ENCODE measurements around the gene JUN. TPM values are rescaled to one million over a fixed set of nuclear protein-coding genes. Genes with fewer than 3 reads are reported as not detected.

JUN gene
- total RNA-seq, 1 experiment from 2014 or later, result 2.1 TPM

DNA sequence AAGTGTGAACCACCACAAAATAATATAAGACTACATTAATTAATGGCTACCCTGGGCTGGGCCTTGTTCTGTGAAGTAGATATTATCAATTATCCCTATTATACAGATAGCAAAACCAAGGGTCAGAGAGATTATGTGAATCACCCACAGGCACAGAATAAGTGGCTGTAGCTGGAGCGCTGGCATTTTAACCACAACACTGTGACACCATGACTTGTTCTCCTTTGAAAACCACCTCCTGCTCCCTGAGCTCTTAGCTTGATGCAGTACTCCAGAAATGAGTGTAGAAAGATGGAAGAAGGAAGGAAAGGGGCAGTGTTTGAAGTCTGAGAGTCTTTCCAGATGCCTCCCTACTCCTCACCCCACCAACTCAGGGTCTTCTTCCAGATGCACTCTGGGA lies 29.5 kb upstream of the JUN start:
- DNase-seq, result no peak
- Histone ChIP-seq H3K9ac (ENCODE audit: low read length) (no peak overlapping the region), H3K9me2 (replicated peaks; ENCODE audit: insufficient read depth, low read length) (no peaks in the 10 kb centered on the region), H3K4me1 (ENCODE audit: low read length) (peaks cover 18% of the 10 kb centered on the region), H3K79me2 (ENCODE audit: low read length) (no peaks in the 10 kb centered on the region), H3K4me2 (ENCODE audit: low read depth, low read length, poor library complexity, severe bottlenecking) (no peak overlapping the region), H3K27ac (ENCODE audit: low read length) (no peak overlapping the region), H3K4me3 (ENCODE audit: low read length) (no peak overlapping the region), H3K27me3 (ENCODE audit: low read length) (no peaks in the 10 kb centered on the region), H3K36me3 (ENCODE audit: insufficient read depth, low read length) (no peaks in the 10 kb centered on the region), H3K9me3 (ENCODE audit: low read length) (no peaks in the 10 kb centered on the region), H4K20me1 (ENCODE audit: insufficient read depth, low read depth, low read length) (no peaks in the 10 kb centered on the region), H2AFZ (ENCODE audit: low read length) (no peak overlapping the region)

- no peak for DNase-seq
- Histone ChIP-seq H3K9me3 (ENCODE audit: low read length) (no peaks in the 10 kb centered on the region), H3K36me3 (ENCODE audit: insufficient read depth, low read length) (no peaks in the 10 kb centered on the region), H3K4me2 (ENCODE audit: low read depth, low read length, poor library complexity, severe bottlenecking) (no peak overlapping the region), H3K9me2 (replicated peaks; ENCODE audit: insufficient read depth, low read length) (no peaks in the 10 kb centered on the region), H3K27ac (ENCODE audit: low read length) (no peak overlapping the region), H2AFZ (ENCODE audit: low read length) (no peak overlapping the region), H3K79me2 (ENCODE audit: low read length) (no peaks in the 10 kb centered on the region), H3K4me1 (ENCODE audit: low read length) (peaks cover 18% of the 10 kb centered on the region), H3K27me3 (ENCODE audit: low read length) (no peaks in the 10 kb centered on the region), H4K20me1 (ENCODE audit: insufficient read depth, low read depth, low read length) (no peaks in the 10 kb centered on the region), H3K4me3 (ENCODE audit: low read length) (no peak overlapping the region), H3K9ac (ENCODE audit: low read length) (no peak overlapping the region)
These were observed 29.1 kb upstream of the JUN start for GRCh38 chr1:58812926-58813325.

DNA sequence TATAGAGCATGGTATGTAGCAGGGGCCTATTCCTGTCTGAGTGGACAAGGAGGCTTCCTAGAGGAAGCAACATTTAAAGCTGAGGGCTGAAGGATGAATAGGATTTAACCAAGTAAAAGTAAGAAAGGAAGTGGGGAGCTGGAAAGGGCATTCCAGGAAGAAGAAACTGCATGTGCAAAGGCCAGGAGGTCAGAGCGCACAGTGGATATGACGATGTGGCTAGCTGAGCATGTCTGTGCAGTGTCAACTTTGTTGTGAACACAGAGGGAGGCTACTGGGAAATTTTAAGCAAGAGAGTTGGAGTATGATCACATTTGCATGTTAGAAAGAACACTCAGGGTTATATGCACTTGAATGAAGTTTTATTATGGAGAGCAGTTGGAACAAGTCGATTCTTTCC lies 28.6 kb upstream of the JUN start:
- Histone ChIP-seq H3K9me2 (replicated peaks; ENCODE audit: insufficient read depth, low read length) (no peaks in the 10 kb centered on the region), H4K20me1 (ENCODE audit: insufficient read depth, low read depth, low read length) (no peaks in the 10 kb centered on the region), H3K4me2 (ENCODE audit: low read depth, low read length, poor library complexity, severe bottlenecking) (no peak overlapping the region), H3K36me3 (ENCODE audit: insufficient read depth, low read length) (no peaks in the 10 kb centered on the region), H3K27me3 (ENCODE audit: low read length) (no peaks in the 10 kb centered on the region), H3K4me3 (ENCODE audit: low read length) (no peak overlapping the region), H3K79me2 (ENCODE audit: low read length) (no peaks in the 10 kb centered on the region), H2AFZ (ENCODE audit: low read length) (no peak overlapping the region), H3K9ac (ENCODE audit: low read length) (no peak overlapping the region), H3K27ac (ENCODE audit: low read length) (no peak overlapping the region), H3K4me1 (ENCODE audit: low read length) (peaks cover 18% of the 10 kb centered on the region), H3K9me3 (ENCODE audit: low read length) (no peaks in the 10 kb centered on the region)
- no peak for DNase-seq

GRCh38 chr1:58811303-58811702 lies 27.5 kb upstream of the JUN start:
- Histone ChIP-seq H3K9me3 (ENCODE audit: low read length) (no peaks in the 10 kb centered on the region), H3K4me1 (ENCODE audit: low read length) (peaks cover 13% of the 10 kb centered on the region), H3K79me2 (ENCODE audit: low read length) (no peaks in the 10 kb centered on the region), H3K9ac (ENCODE audit: low read length) (no peak overlapping the region), H3K4me2 (ENCODE audit: low read depth, low read length, poor library complexity, severe bottlenecking) (no peak overlapping the region), H3K9me2 (replicated peaks; ENCODE audit: insufficient read depth, low read length) (no peaks in the 10 kb centered on the region), H3K4me3 (ENCODE audit: low read length) (no peak overlapping the region), H3K27ac (ENCODE audit: low read length) (no peak overlapping the region), H3K36me3 (ENCODE audit: insufficient read depth, low read length) (no peaks in the 10 kb centered on the region), H4K20me1 (ENCODE audit: insufficient read depth, low read depth, low read length) (no peaks in the 10 kb centered on the region), H2AFZ (ENCODE audit: low read length) (no peak overlapping the region), H3K27me3 (ENCODE audit: low read length) (no peaks in the 10 kb centered on the region)
- no peak for DNase-seq

DNA sequence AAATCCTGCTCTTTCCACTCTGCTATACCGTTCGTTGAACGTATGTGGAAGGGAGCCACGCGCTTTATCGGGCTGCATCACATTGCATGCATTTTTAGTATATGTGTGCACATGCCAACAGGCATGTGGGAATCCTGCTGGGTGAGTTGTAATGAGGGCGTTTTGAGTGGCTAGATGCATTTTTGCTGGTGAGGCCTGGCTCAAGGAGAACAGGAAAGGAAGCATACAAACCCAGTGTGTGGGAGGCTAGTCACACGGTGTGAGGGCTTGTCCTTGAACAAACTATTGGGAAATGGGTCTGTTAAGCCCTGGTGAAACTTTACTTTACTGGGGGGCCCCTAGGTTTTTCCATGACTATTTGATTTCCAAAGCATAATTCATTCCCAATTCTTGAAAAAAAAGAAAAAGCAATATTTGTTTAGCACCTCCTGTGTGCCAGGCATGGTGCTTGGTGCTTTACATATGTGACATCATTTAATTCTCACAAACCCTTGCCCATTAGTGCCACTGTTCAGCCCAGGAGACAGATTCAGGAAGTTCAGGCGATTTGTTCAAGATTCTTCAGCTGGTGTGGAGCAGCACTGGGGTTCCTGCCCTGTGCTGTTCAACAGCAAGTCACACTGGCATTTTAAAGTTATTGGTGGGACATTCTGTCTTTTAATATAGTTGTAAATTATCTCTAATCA lies 25.6 kb upstream of the JUN start:
- Histone ChIP-seq H3K9ac (ENCODE audit: low read length) (no peak overlapping the region), H3K9me3 (ENCODE audit: low read length) (no peaks in the 10 kb centered on the region), H3K9me2 (replicated peaks; ENCODE audit: insufficient read depth, low read length) (no peaks in the 10 kb centered on the region), H3K4me3 (ENCODE audit: low read length) (no peak overlapping the region), H2AFZ (ENCODE audit: low read length) (no peak overlapping the region), H3K36me3 (ENCODE audit: insufficient read depth, low read length) (no peaks in the 10 kb centered on the region), H3K27ac (ENCODE audit: low read length) (no peak overlapping the region), H3K4me2 (ENCODE audit: low read depth, low read length, poor library complexity, severe bottlenecking) (no peak overlapping the region), H3K79me2 (ENCODE audit: low read length) (no peaks in the 10 kb centered on the region), H3K27me3 (ENCODE audit: low read length) (no peaks in the 10 kb centered on the region), H3K4me1 (ENCODE audit: low read length) (no peaks in the 10 kb centered on the region), H4K20me1 (ENCODE audit: insufficient read depth, low read depth, low read length) (no peaks in the 10 kb centered on the region)
- peak; percentile 4 for DNase-seq

- Histone ChIP-seq H3K27me3 (ENCODE audit: low read length) (no peaks in the 10 kb centered on the region), H4K20me1 (ENCODE audit: insufficient read depth, low read depth, low read length) (no peaks in the 10 kb centered on the region), H2AFZ (ENCODE audit: low read length) (no peak overlapping the region), H3K4me1 (ENCODE audit: low read length) (no peaks in the 10 kb centered on the region), H3K36me3 (ENCODE audit: insufficient read depth, low read length) (no peaks in the 10 kb centered on the region), H3K9me3 (ENCODE audit: low read length) (no peaks in the 10 kb centered on the region), H3K79me2 (ENCODE audit: low read length) (no peaks in the 10 kb centered on the region), H3K27ac (ENCODE audit: low read length) (no peak overlapping the region), H3K9me2 (replicated peaks; ENCODE audit: insufficient read depth, low read length) (no peaks in the 10 kb centered on the region), H3K4me3 (ENCODE audit: low read length) (no peak overlapping the region), H3K9ac (ENCODE audit: low read length) (no peak overlapping the region), H3K4me2 (ENCODE audit: low read depth, low read length, poor library complexity, severe bottlenecking) (no peak overlapping the region)
- DNase-seq, result peak; percentile 17
These were observed 24.2 kb upstream of the JUN start for GRCh38 chr1:58808077-58808476.

GRCh38 chr1:58805716-58806571 lies 22.1 kb upstream of the JUN start:
- no peak overlapping the region for H2AFZ ChIP-seq (ENCODE audit: low read length)

DNA sequence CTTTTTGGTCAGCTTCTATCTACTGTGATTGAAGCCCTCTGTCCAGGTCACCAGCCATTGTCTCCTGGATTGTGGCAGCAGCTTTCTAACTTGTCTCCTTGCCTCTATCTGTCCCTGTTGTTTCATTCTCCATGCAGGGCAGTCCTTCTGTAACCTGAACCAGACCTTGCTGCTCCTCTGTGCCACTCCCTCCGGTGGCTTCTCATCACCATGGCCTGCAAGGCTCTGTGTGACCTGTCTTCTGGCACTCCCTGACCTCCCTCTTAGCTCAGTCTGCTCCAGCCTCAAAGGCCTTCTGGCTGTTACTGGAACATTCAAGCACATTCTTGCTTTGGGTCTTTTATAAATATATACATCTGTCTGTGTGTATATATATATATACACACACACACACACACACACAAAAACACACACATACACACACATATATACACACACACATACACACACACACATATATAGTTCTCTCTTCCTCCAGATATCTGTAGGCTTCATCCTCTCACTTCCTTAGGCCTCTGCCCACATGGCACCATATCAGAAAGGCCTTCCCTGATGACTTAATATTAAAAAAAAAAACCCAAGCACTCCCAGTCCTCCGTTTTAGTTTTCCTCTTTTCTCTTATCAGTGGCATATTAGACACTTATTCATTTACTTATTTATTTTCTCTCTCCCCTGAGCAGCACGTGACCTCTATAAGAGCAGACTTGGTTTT lies 21.2 kb upstream of the JUN start:
- no peak overlapping the region for H3K9ac ChIP-seq (ENCODE audit: low read length)
- no peak overlapping the region for H2AFZ ChIP-seq (ENCODE audit: low read length)
- no peaks in the 10 kb centered on the region for H3K27me3 ChIP-seq (ENCODE audit: low read length)
- H3K4me1 ChIP-seq (ENCODE audit: low read length), result no peaks in the 10 kb centered on the region
- no peak overlapping the region for H3K4me3 ChIP-seq (ENCODE audit: low read length)
- H3K79me2 ChIP-seq (ENCODE audit: low read length), result no peaks in the 10 kb centered on the region
- no peak overlapping the region for H3K27ac ChIP-seq (ENCODE audit: low read length)
- H3K9me2 ChIP-seq (replicated peaks; ENCODE audit: insufficient read depth, low read length), result no peaks in the 10 kb centered on the region
- no peaks in the 10 kb centered on the region for H4K20me1 ChIP-seq (ENCODE audit: insufficient read depth, low read depth, low read length)
- DNase-seq, result peak; percentile 41
- H3K9me3 ChIP-seq (ENCODE audit: low read length), result no peaks in the 10 kb centered on the region
- no peaks in the 10 kb centered on the region for H3K36me3 ChIP-seq (ENCODE audit: insufficient read depth, low read length)
- no peak overlapping the region for H3K4me2 ChIP-seq (ENCODE audit: low read depth, low read length, poor library complexity, severe bottlenecking)

More at GRCh38 chr1:58805716-58806571, 22.1 kb upstream of the JUN start:
- H3K79me2 ChIP-seq (ENCODE audit: low read length), result no peaks in the 10 kb centered on the region
- no peak overlapping the region for H3K27ac ChIP-seq (ENCODE audit: low read length)
- no peaks in the 10 kb centered on the region for H4K20me1 ChIP-seq (ENCODE audit: insufficient read depth, low read depth, low read length)
- H3K9me3 ChIP-seq (ENCODE audit: low read length), result no peaks in the 10 kb centered on the region
- no peak overlapping the region for H3K9ac ChIP-seq (ENCODE audit: low read length)
- no peaks in the 10 kb centered on the region for H3K27me3 ChIP-seq (ENCODE audit: low read length)
- no peaks in the 10 kb centered on the region for H3K36me3 ChIP-seq (ENCODE audit: insufficient read depth, low read length)
- no peaks in the 10 kb centered on the region for H3K9me2 ChIP-seq (replicated peaks; ENCODE audit: insufficient read depth, low read length)
- H3K4me3 ChIP-seq (ENCODE audit: low read length), result no peak overlapping the region
- H3K4me2 ChIP-seq (ENCODE audit: low read depth, low read length, poor library complexity, severe bottlenecking), result no peak overlapping the region
- DNase-seq, result peak; percentile 25
- no peaks in the 10 kb centered on the region for H3K4me1 ChIP-seq (ENCODE audit: low read length)

All from Karpas-422 (cell line).